SK-N-SH (cell line): Measurements from ENCODE around the gene NOPCHAP1. TPM values are rescaled to one million over a fixed set of nuclear protein-coding genes. Genes with fewer than 3 reads are reported as not detected.

Experiments
- CTCF ChIA-PET: fragments of 300-600, 350-600 bp; formaldehyde crosslinking; extraction: SDS; loops from one replicate; lab custom pipeline; 2021; lab: Yijun Ruan, JAX
- POLR2A ChIA-PET: fragments of 350-600 bp; sonication (Branson Sonifier 250); formaldehyde crosslinking; extraction: SDS; loops from one replicate; lab custom pipeline; 2020; ENCODE audit warnings: antibody characterized with exemption, inconsistent platforms; lab: Yijun Ruan, JAX
- DNase-seq: peaks from one replicate; pipeline ENCODE4 v3.0.0; 2012
- H2AFZ ChIP-seq: fragments of 200-600 bp; sonication (generic); 2 replicates; pipeline ENCODE4 v1.8.1; 2016; ENCODE audit warnings: antibody characterized with exemption, mild to moderate bottlenecking, low read depth
- H3F3A ChIP-seq: fragments of 200-600 bp; sonication (generic); replicated peaks from 2 replicates; pipeline ENCODE3; 2016; ENCODE audit warnings: antibody characterized with exemption, mild to moderate bottlenecking; ENCODE audit not compliant: insufficient read depth
- H3K27ac ChIP-seq, 2 experiments: fragments of 200-500 bp in 1 of 2; fragments of 200-600 bp in 1 of 2; sonication (Bioruptor generic) in 1 of 2; sonication (generic), shearing (Covaris generic) in 1 of 2; 2 replicates each; pipeline versions ENCODE4 v1.5.1 to v1.6.1; 2014 to 2016; ENCODE audit warnings: low read depth in 2 of 2, inconsistent platforms in 1 of 2, low read length in 1 of 2, mild to moderate bottlenecking in 1 of 2, mixed read lengths in 1 of 2
- H3K27me3 ChIP-seq: fragments of 200-600 bp; sonication (generic), shearing (Covaris generic); 2 replicates; pipeline ENCODE4 v1.6.1; 2016; ENCODE audit warnings: mixed run types; ENCODE audit not compliant: insufficient read depth
- H3K36me3 ChIP-seq, 2 experiments: fragments of 200-500 bp in 1 of 2; fragments of 200-600 bp in 1 of 2; sonication (Bioruptor generic) in 1 of 2; sonication (generic) in 1 of 2; replicated peaks in 1 of 2; 2 replicates each; pipeline versions ENCODE3 to v1.5.1; 2014 to 2016; ENCODE audit warnings: low read length in 1 of 2, mild to moderate bottlenecking in 1 of 2; ENCODE audit not compliant: insufficient read depth in 2 of 2, control insufficient read depth in 1 of 2
- H3K4me1 ChIP-seq, 2 experiments: fragments of 200-500 bp in 1 of 2; fragments of 200-600 bp in 1 of 2; sonication (Bioruptor generic) in 1 of 2; sonication (generic), shearing (Covaris generic) in 1 of 2; 2 replicates each; pipeline versions ENCODE4 v1.5.1 to v1.6.1; 2014 to 2016; ENCODE audit warnings: low read depth in 1 of 2, low read length in 1 of 2, mixed run types in 1 of 2; ENCODE audit not compliant: insufficient read depth in 2 of 2, control insufficient read depth in 1 of 2
- H3K4me2 ChIP-seq: fragments of 200-600 bp; sonication (generic), shearing (Covaris generic); 2 replicates; pipeline ENCODE4 v1.6.1; 2017; ENCODE audit warnings: mixed run types
- H3K4me3 ChIP-seq, 2 experiments: fragments of 200-500 bp in 1 of 2; fragments of 200-600 bp in 1 of 2; sonication (Bioruptor generic) in 1 of 2; sonication (generic), shearing (Covaris generic) in 1 of 2; 2 replicates each; pipeline versions ENCODE4 v1.5.1 to v1.8.1; 2014 to 2016; ENCODE audit warnings: low read depth in 2 of 2, inconsistent platforms in 1 of 2, low read length in 1 of 2, mild to moderate bottlenecking in 1 of 2, mixed read lengths in 1 of 2, moderate library complexity in 1 of 2
- H3K79me2 ChIP-seq: fragments of 200-600 bp; sonication (generic); 2 replicates; pipeline ENCODE4 v1.8.1; 2017; ENCODE audit warnings: mild to moderate bottlenecking; ENCODE audit not compliant: insufficient read depth
- H3K9ac ChIP-seq: fragments of 200-600 bp; sonication (generic); 2 replicates; pipeline ENCODE4 v1.6.1; 2017; ENCODE audit warnings: mixed run types
- H3K9me2 ChIP-seq: fragments of 200-600 bp; sonication (generic); 2 replicates; pipeline ENCODE4 v1.6.1; 2017; ENCODE audit warnings: mixed run types
- H3K9me3 ChIP-seq: fragments of 200-600 bp; sonication (generic); 2 replicates; pipeline ENCODE4 v1.6.1; 2017; ENCODE audit warnings: mixed run types, mild to moderate bottlenecking, moderate library complexity
- H4K20me1 ChIP-seq: fragments of 200-600 bp; sonication (generic); 2 replicates; pipeline ENCODE4 v1.6.1; 2017; ENCODE audit warnings: mild to moderate bottlenecking, mixed run types; ENCODE audit not compliant: insufficient read depth
- CTCF ChIP-seq: fragments of 200-600 bp; sonication (generic); IDR thresholded peaks from 2 replicates; pipeline ENCODE4 v1.6.1; 2017; ENCODE audit warnings: antibody characterized with exemption, mild to moderate bottlenecking, moderate library complexity
- ELF1 ChIP-seq: IDR thresholded peaks from 2 replicates; pipeline ENCODE4 v1.4.0; 2012
- FOXM1 ChIP-seq: IDR thresholded peaks from 2 replicates; pipeline ENCODE4 v1.4.0; 2012; ENCODE audit warnings: low read depth, mild to moderate bottlenecking
- GABPA ChIP-seq: IDR thresholded peaks from 2 replicates; pipeline ENCODE4 v1.4.0; 2012; ENCODE audit warnings: low read depth, mild to moderate bottlenecking
- GATA2 ChIP-seq: sonication (generic); formaldehyde crosslinking; IDR thresholded peaks from 2 replicates; pipeline ENCODE4 v1.5.0; 2020; ENCODE audit warnings: mild to moderate bottlenecking, missing genetic modification reagents
- NRF1 ChIP-seq: IDR thresholded peaks from 2 replicates; pipeline ENCODE4 v1.6.1; 2012; ENCODE audit warnings: low read depth, mild to moderate bottlenecking, low read length
- REST ChIP-seq: IDR thresholded peaks from 2 replicates; pipeline ENCODE4 v1.6.1; 2012; ENCODE audit warnings: mild to moderate bottlenecking, low read depth, low read length, moderate library complexity
- RXRA ChIP-seq: IDR thresholded peaks from 2 replicates; pipeline ENCODE4 v1.4.0; 2012; ENCODE audit warnings: low read depth, mild to moderate bottlenecking, borderline replicate concordance
- TCF12 ChIP-seq: IDR thresholded peaks from 2 replicates; pipeline ENCODE4 v1.4.0; 2012
- TEAD4 ChIP-seq: IDR thresholded peaks from 2 replicates; pipeline ENCODE4 v1.4.0; 2012; ENCODE audit warnings: mild to moderate bottlenecking, borderline replicate concordance; ENCODE audit not compliant: insufficient read depth
- USF2 ChIP-seq: fragments of 150-350 bp; IDR thresholded peaks from 2 replicates; pipeline ENCODE4 v1.6.1; 2017; ENCODE audit warnings: antibody characterized with exemption, low read length, low read depth, borderline replicate concordance
- YY1 ChIP-seq: IDR thresholded peaks from 2 replicates; pipeline ENCODE4 v1.4.0; 2012; ENCODE audit warnings: low read depth, mild to moderate bottlenecking
- WGBS: methylation state at CpG from one replicate; pipeline ENCODE4 v1.1.6; 2017; ENCODE audit warnings: low lambda C conversion rate; 5-methylcytosine and 5-hydroxymethylcytosine counted together
- polyA plus RNA-seq, 3 experiments: library from polyadenylated mRNA; depleted of rRNA; stranded (reverse); fragments of >200 nt; gene quantifications; 2 replicates each; pipeline ENCODE4 v1.2.3, GENCODE V29; 2012
- TF ChIP-seq, protein P1 (sequence below): IDR thresholded peaks from 2 replicates; pipeline ENCODE4 v1.4.0; 2012; ENCODE audit warnings: low read depth, borderline replicate concordance
- TF ChIP-seq, protein P2 (sequence below): IDR thresholded peaks from 2 replicates; pipeline ENCODE4 v1.4.0; 2012; ENCODE audit warnings: low read depth, borderline replicate concordance

NOPCHAP1 gene
- polyA plus RNA-seq, 1 of the 3 experiments (the other 2 are of a cell fraction) = 17.3 TPM

DNA sequence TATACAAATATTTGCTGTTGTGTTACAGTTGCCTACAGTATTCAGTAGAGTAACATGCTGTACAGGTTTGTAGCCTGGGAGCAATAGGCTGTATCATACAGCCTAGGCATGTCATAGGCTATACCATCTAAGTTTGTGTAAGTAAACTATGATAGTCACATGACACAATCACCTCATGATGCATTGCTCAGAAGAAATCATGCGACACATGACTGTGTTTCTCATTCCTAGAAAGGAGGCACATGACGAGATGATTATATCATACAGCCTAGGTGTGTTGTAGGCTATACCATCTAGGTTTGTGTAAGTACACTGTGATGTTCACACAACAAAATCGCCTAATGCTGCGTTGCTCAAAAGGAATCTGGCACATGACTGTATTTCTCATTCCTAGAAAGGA, 31.9 kb downstream of the NOPCHAP1 start (continued):
- no peak for TF ChIP-seq TCF12

GRCh38 chr12:105018776-105019175, 32.7 kb downstream of the NOPCHAP1 start:
- peaks cover 0 to 5% of the 10 kb centered on the region in 2 experiments; a peak in 1 of 4 replicates for H3K4me1 ChIP-seq
- no peak overlapping the region for H2AFZ ChIP-seq
- no peaks in the 10 kb centered on the region for H3K27me3 ChIP-seq
- H3F3A ChIP-seq = no peaks in the 10 kb centered on the region
- H4K20me1 ChIP-seq = no peaks in the 10 kb centered on the region
- H3K9me2 ChIP-seq = no peaks in the 10 kb centered on the region
- TF ChIP-seq, protein P1, sequence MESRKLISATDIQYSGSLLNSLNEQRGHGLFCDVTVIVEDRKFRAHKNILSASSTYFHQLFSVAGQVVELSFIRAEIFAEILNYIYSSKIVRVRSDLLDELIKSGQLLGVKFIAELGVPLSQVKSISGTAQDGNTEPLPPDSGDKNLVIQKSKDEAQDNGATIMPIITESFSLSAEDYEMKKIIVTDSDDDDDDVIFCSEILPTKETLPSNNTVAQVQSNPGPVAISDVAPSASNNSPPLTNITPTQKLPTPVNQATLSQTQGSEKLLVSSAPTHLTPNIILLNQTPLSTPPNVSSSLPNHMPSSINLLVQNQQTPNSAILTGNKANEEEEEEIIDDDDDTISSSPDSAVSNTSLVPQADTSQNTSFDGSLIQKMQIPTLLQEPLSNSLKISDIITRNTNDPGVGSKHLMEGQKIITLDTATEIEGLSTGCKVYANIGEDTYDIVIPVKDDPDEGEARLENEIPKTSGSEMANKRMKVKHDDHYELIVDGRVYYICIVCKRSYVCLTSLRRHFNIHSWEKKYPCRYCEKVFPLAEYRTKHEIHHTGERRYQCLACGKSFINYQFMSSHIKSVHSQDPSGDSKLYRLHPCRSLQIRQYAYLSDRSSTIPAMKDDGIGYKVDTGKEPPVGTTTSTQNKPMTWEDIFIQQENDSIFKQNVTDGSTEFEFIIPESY = no peak
- TF ChIP-seq USF2 (no peak), REST (no peak), GATA2 (CRISPR knock-in tag) (no peak), TCF12 (no peak), CTCF (no peak), GABPA (no peak), NRF1 (no peak), RXRA (no peak), FOXM1 (no peak), TEAD4 (no peak), YY1 (no peak), ELF1 (no peak)
- TF ChIP-seq, protein P2, sequence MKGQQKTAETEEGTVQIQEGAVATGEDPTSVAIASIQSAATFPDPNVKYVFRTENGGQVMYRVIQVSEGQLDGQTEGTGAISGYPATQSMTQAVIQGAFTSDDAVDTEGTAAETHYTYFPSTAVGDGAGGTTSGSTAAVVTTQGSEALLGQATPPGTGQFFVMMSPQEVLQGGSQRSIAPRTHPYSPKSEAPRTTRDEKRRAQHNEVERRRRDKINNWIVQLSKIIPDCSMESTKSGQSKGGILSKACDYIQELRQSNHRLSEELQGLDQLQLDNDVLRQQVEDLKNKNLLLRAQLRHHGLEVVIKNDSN = no peak
- TF ChIP-seq, all 33 proteins: peak for 0
- POLR2A ChIA-PET = no interaction called here
- CTCF ChIA-PET = interaction anchor here (0.8 kb wide), 1 partner anchor 637 kb away, joined by 3 read pairs; no protein-coding TSS in a partner anchor
- no peak for DNase-seq
- no peak overlapping the region for H3K9ac ChIP-seq
- no peaks in the 10 kb centered on the region; the same call in 1 of the 2 replicates for H3K79me2 ChIP-seq
- H3K4me2 ChIP-seq = no peak overlapping the region
- H3K4me3 ChIP-seq = no peak overlapping the region
- peaks cover 15 to 41% of the 10 kb centered on the region in 2 experiments for H3K36me3 ChIP-seq
- 96% methylated on average over 8 of the region's 9 CpGs for WGBS
- H3K27ac ChIP-seq = no peak overlapping the region
- H3K9me3 ChIP-seq = no peaks in the 10 kb centered on the region
